ENCODE results near the gene SCNN1B.

The SCNN1B gene

GRCh38 chr16:23375643-23376042, 73.5 kb downstream of the SCNN1B start:
- in situ Hi-C loops (cut with MboI; ENCODE audit: low sequenced_read_pairs), result no loop called here

- in situ Hi-C loops (cut with MboI; ENCODE audit: low sequenced_read_pairs), result no loop called here
These were observed 75.2 kb downstream of the SCNN1B start for GRCh38 chr16:23377071-23377931.

GRCh38 chr16:23378256-23378655, 76.2 kb downstream of the SCNN1B start:
- in situ Hi-C loops (cut with MboI; ENCODE audit: low sequenced_read_pairs), result no loop called here

GRCh38 chr16:23378921-23379320, 76.8 kb downstream of the SCNN1B start:
- in situ Hi-C loops (cut with MboI; ENCODE audit: low sequenced_read_pairs), result no loop called here

GRCh38 chr16:23379707-23380106, 77.6 kb downstream of the SCNN1B start:
- in situ Hi-C loops (cut with MboI; ENCODE audit: low sequenced_read_pairs), result loop anchor here (10.0 kb wide), 1 partner anchor 65 kb away; no protein-coding TSS in a partner anchor

- in situ Hi-C loops (cut with MboI; ENCODE audit: low sequenced_read_pairs), result loop anchor here (10.0 kb wide), 1 partner anchor 64 kb away; no protein-coding TSS in a partner anchor
These were observed 78.4 kb downstream of the SCNN1B start for GRCh38 chr16:23380501-23380951.

- in situ Hi-C loops (cut with MboI; ENCODE audit: low sequenced_read_pairs), result loop anchor here (10.0 kb wide), 1 partner anchor 63 kb away; no protein-coding TSS in a partner anchor
These were observed 79.6 kb downstream of the SCNN1B start for GRCh38 chr16:23381702-23382101.

GRCh38 chr16:23382279-23382678, 80.2 kb downstream of the SCNN1B start:
- in situ Hi-C loops (cut with MboI; ENCODE audit: low sequenced_read_pairs), result loop anchor here (10.0 kb wide), 1 partner anchor 63 kb away; no protein-coding TSS in a partner anchor

- in situ Hi-C loops (cut with MboI; ENCODE audit: low sequenced_read_pairs), result loop anchor here (10.0 kb wide), 1 partner anchor 61 kb away; no protein-coding TSS in a partner anchor
These were observed 81.8 kb downstream of the SCNN1B start for GRCh38 chr16:23383881-23384280.

- in situ Hi-C loops (cut with MboI; ENCODE audit: low sequenced_read_pairs), result loop anchor here (10.0 kb wide), 1 partner anchor 60 kb away; no protein-coding TSS in a partner anchor
These were observed 82.8 kb downstream of the SCNN1B start for GRCh38 chr16:23384878-23385277.

- in situ Hi-C loops (cut with MboI; ENCODE audit: low sequenced_read_pairs), result loop anchor here (10.0 kb wide), 1 partner anchor 59 kb away; no protein-coding TSS in a partner anchor
These were observed 83.3 kb downstream of the SCNN1B start for GRCh38 chr16:23385441-23385840.

- in situ Hi-C loops (cut with MboI; ENCODE audit: low sequenced_read_pairs), result loop anchor here (10.0 kb wide), 1 partner anchor 57 kb away; no protein-coding TSS in a partner anchor
These were observed 85.6 kb downstream of the SCNN1B start for GRCh38 chr16:23387666-23388065.

GRCh38 chr16:23388786-23389185, 86.7 kb downstream of the SCNN1B start:
- in situ Hi-C loops (cut with MboI; ENCODE audit: low sequenced_read_pairs), result loop anchor here (10.0 kb wide), 1 partner anchor 56 kb away; no protein-coding TSS in a partner anchor

GRCh38 chr16:23389201-23389600, 87.1 kb downstream of the SCNN1B start:
- in situ Hi-C loops (cut with MboI; ENCODE audit: low sequenced_read_pairs), result loop anchor here (10.0 kb wide), 1 partner anchor 56 kb away; no protein-coding TSS in a partner anchor

- in situ Hi-C loops (cut with MboI; ENCODE audit: low sequenced_read_pairs), result loop anchor here (10.0 kb wide), 1 partner anchor 55 kb away; no protein-coding TSS in a partner anchor
These were observed 87.8 kb downstream of the SCNN1B start for GRCh38 chr16:23389936-23390335.

GRCh38 chr16:23391381-23392222, 89.5 kb downstream of the SCNN1B start:
- in situ Hi-C loops (cut with MboI; ENCODE audit: low sequenced_read_pairs), result no loop called here

- in situ Hi-C loops (cut with MboI; ENCODE audit: low sequenced_read_pairs), result no loop called here
These were observed 90.1 kb downstream of the SCNN1B start for GRCh38 chr16:23392223-23392600.

- in situ Hi-C loops (cut with MboI; ENCODE audit: low sequenced_read_pairs), result no loop called here
These were observed 92.2 kb downstream of the SCNN1B start for GRCh38 chr16:23394141-23394831.

GRCh38 chr16:23395732-23396131, 93.6 kb downstream of the SCNN1B start:
- in situ Hi-C loops (cut with MboI; ENCODE audit: low sequenced_read_pairs), result no loop called here

- in situ Hi-C loops (cut with MboI; ENCODE audit: low sequenced_read_pairs), result no loop called here
These were observed 95.4 kb downstream of the SCNN1B start for GRCh38 chr16:23397464-23397863.
